PC-9 (cell line): Measurements from ENCODE around the gene CUL3. TPM values are rescaled to one million over a fixed set of nuclear protein-coding genes. Genes with fewer than 3 reads are reported as not detected.

Experiments used
- BruUV-seq: library from RNA; stranded (reverse); fragments of 400-500 nt; replicated peaks from 2 replicates; lab custom pipeline; 2021; lab: Mats Ljungman, UMichigan
- CTCF ChIA-PET: fragments of 300-600 bp; sonication (Branson Sonifier 250); formaldehyde crosslinking; loops from one replicate; lab custom pipeline; 2022; ENCODE audit warnings: antibody characterized with exemption; lab: Charles Lee
- POLR2A ChIA-PET: fragments of 300-600 bp; sonication (Branson Sonifier 250); formaldehyde crosslinking; loops from one replicate; lab custom pipeline; 2022; ENCODE audit warnings: antibody characterized with exemption; ENCODE audit not compliant: unreplicated experiment; lab: Charles Lee
- DNase-seq, 2 experiments: peaks; one replicate each; pipeline versions ENCODE4 v3.0.0 to v3.0.0-alpha.2; 2015 to 2022; ENCODE audit warnings: mixed read lengths in 1 of 2
- H2AFZ ChIP-seq: fragments of 200-600 bp; sonication (generic); 2 replicates; pipeline ENCODE4 v1.8.1; 2017; ENCODE audit warnings: antibody characterized with exemption
- H3F3A ChIP-seq: fragments of 200-600 bp; sonication (generic); 2 replicates; pipeline ENCODE4 v1.8.1; 2017; ENCODE audit warnings: antibody characterized with exemption, mild to moderate bottlenecking, low read depth; ENCODE audit not compliant: insufficient read depth
- H3K27ac ChIP-seq: fragments of 200-600 bp; sonication (generic); 2 replicates; pipeline ENCODE4 v1.6.1; 2016; ENCODE audit warnings: mixed run types
- H3K27me3 ChIP-seq: fragments of 200-600 bp; sonication (generic); 2 replicates; pipeline ENCODE4 v1.6.1; 2016; ENCODE audit warnings: low read depth, mixed run types; ENCODE audit not compliant: insufficient read depth
- H3K36me3 ChIP-seq: fragments of 200-600 bp; sonication (generic); 2 replicates; pipeline ENCODE4 v1.6.1; 2016; ENCODE audit warnings: low read depth, mixed run types
- H3K4me1 ChIP-seq: fragments of 200-600 bp; sonication (generic); replicated peaks from 2 replicates; pipeline ENCODE4 v1.6.1; 2016; ENCODE audit warnings: mixed run types; ENCODE audit not compliant: insufficient read depth
- H3K4me2 ChIP-seq: fragments of 200-600 bp; sonication (generic); 2 replicates; pipeline ENCODE4 v1.6.1; 2017; ENCODE audit warnings: mixed run types
- H3K4me3 ChIP-seq: fragments of 200-600 bp; sonication (generic); 2 replicates; pipeline ENCODE4 v1.6.1; 2016; ENCODE audit warnings: mixed run types
- H3K79me2 ChIP-seq: fragments of 200-600 bp; sonication (generic); 2 replicates; pipeline ENCODE4 v1.6.1; 2017; ENCODE audit warnings: low read depth, mixed run types
- H3K9me2 ChIP-seq: fragments of 200-600 bp; sonication (generic); 2 replicates; pipeline ENCODE4 v1.8.1; 2017; ENCODE audit warnings: mild to moderate bottlenecking; ENCODE audit not compliant: insufficient read depth
- H3K9me3 ChIP-seq: fragments of 200-600 bp; sonication (generic); 2 replicates; pipeline ENCODE4 v1.8.1; 2016; ENCODE audit warnings: low read depth; ENCODE audit not compliant: insufficient read depth
- H4K20me1 ChIP-seq: fragments of 200-600 bp; sonication (generic); 2 replicates; pipeline ENCODE4 v1.8.1; 2017; ENCODE audit not compliant: insufficient read depth
- CTCF ChIP-seq: fragments of 200-600 bp; sonication (generic); conservative IDR thresholded peaks from 2 replicates; pipeline ENCODE4 v1.6.1; 2017; ENCODE audit warnings: mixed run types, antibody characterized with exemption, mild to moderate bottlenecking, moderate library complexity
- EZH2 ChIP-seq: fragments of 200-600 bp; sonication (generic); IDR thresholded peaks from 2 replicates; pipeline ENCODE4 v1.8.0; 2017; ENCODE audit warnings: antibody characterized with exemption, low read depth
- intact Hi-C: fragments of 100-400 bp; cut with micrococcal nuclease; formaldehyde crosslinking; loops from one replicate; pipeline ENCODE4 v1.10.0; 2022; ENCODE audit not compliant: unreplicated experiment
- total RNA-seq: library from RNA; stranded (reverse); gene quantifications from 2 replicates; pipeline ENCODE4 v1.2.3, GENCODE V29; 2021

The CUL3 gene
- total RNA-seq, 1 experiment from 2014 or later: 200 TPM

GRCh38 chr2:224433442-224433841 lies 151.7 kb downstream of the CUL3 start:
- POLR2A ChIA-PET: no interaction called here

GRCh38 chr2:224432003-224432579 lies 153.1 kb downstream of the CUL3 start:
- Histone ChIP-seq H4K20me1 (no peaks in the 10 kb centered on the region), H3K9me3 (no peaks in the 10 kb centered on the region; the same call in 1 of the 2 replicates), H3K4me3 (no peak overlapping the region), H3K4me2 (no peak overlapping the region), H3F3A (no peaks in the 10 kb centered on the region; the same call in 1 of the 2 replicates), H3K9me2 (no peaks in the 10 kb centered on the region), H3K4me1 (peaks cover 10% of the 10 kb centered on the region), H3K27ac (no peak overlapping the region), H3K36me3 (no peaks in the 10 kb centered on the region), H2AFZ (no peak overlapping the region), H3K79me2 (no peaks in the 10 kb centered on the region), H3K27me3 (no peaks in the 10 kb centered on the region)
- intact Hi-C loops: no loop called here
- BruUV-seq: no TSS peak
- no peak for TF ChIP-seq CTCF
- TF ChIP-seq EZH2: no peak
- no peak for DNase-seq
- CTCF ChIA-PET: interaction anchor here (0.6 kb wide), 2 partner anchors 8 to 36 kb away, joined by 3 to 4 read pairs; no protein-coding TSS in a partner anchor
- POLR2A ChIA-PET: interaction anchor here (0.6 kb wide), 1 partner anchor 300 kb away, joined by 3 read pairs; no protein-coding TSS in a partner anchor

More at GRCh38 chr2:224433442-224433841, 151.7 kb downstream of the CUL3 start:
- no peak for TF ChIP-seq CTCF
- no peak for TF ChIP-seq EZH2
- CTCF ChIA-PET: interaction anchor here (0.7 kb wide), 1 partner anchor 142 kb away, joined by 7 read pairs; no protein-coding TSS in a partner anchor
- no peak for DNase-seq
- no peaks in the 10 kb centered on the region for H4K20me1 ChIP-seq
- H2AFZ ChIP-seq: no peak overlapping the region
- no peak overlapping the region for H3K4me2 ChIP-seq
- intact Hi-C loops: no loop called here
- no peaks in the 10 kb centered on the region for H3K27me3 ChIP-seq
- no peak overlapping the region for H3K27ac ChIP-seq
- no peaks in the 10 kb centered on the region for H3K79me2 ChIP-seq
- H3K9me2 ChIP-seq: no peaks in the 10 kb centered on the region
- H3K4me1 ChIP-seq: peaks cover 14% of the 10 kb centered on the region
- H3K9me3 ChIP-seq: no peaks in the 10 kb centered on the region; the same call in 1 of the 2 replicates
- no peaks in the 10 kb centered on the region; the same call in 1 of the 2 replicates for H3F3A ChIP-seq
- BruUV-seq: no TSS peak
- no peaks in the 10 kb centered on the region for H3K36me3 ChIP-seq
- H3K4me3 ChIP-seq: no peak overlapping the region

GRCh38 chr2:224429441-224429810 lies 155.7 kb downstream of the CUL3 start:
- Histone ChIP-seq H3K79me2 (no peaks in the 10 kb centered on the region), H3K9me3 (peaks cover 6% of the 10 kb centered on the region; the same call in 1 of the 2 replicates), H3F3A (no peaks in the 10 kb centered on the region), H4K20me1 (no peaks in the 10 kb centered on the region), H3K27ac (no peak overlapping the region), H3K4me1 (no peaks in the 10 kb centered on the region), H3K36me3 (no peaks in the 10 kb centered on the region), H3K4me2 (no peak overlapping the region), H3K9me2 (no peaks in the 10 kb centered on the region), H2AFZ (no peak overlapping the region), H3K4me3 (no peak overlapping the region), H3K27me3 (no peaks in the 10 kb centered on the region)
- TF ChIP-seq CTCF (no peak), EZH2 (no peak)
- CTCF ChIA-PET: interaction anchor here (0.6 kb wide), 1 partner anchor 150 kb away, joined by 4 read pairs; no protein-coding TSS in a partner anchor
- BruUV-seq: no TSS peak
- POLR2A ChIA-PET: no interaction called here
- intact Hi-C loops: no loop called here
- DNase-seq: no peak
